ENCODE results near the gene ACOT8. TPM values are rescaled to one million over a fixed set of nuclear protein-coding genes. Genes with fewer than 3 reads are reported as not detected.
A peak's percentile ranks its signal among the peaks of the same experiment; 100 is the strongest.
"Not testable (repeated sequence)": the region's sequence is repeated elsewhere in the genome, so short reads cannot be mapped to it uniquely, and the experiment has no call there.

Gene ACOT8
- 10 to 100 TPM; 20.4 to 33.9 (median 32.0) TPM for total RNA-seq
- total RNA-seq (2013): 25.4 TPM
- total RNA-seq: 6.5 to 38.3 (median 19.2) reads per million in 29 experiments

GRCh38 chr20:45857114-45857881 lies at the start of gene ACOT8, which contains the start of gene ZSWIM3:
ACOT8 (minus strand) TSS chr20:45857392; CDS start chr20:45857315, 77 bp downstream.
ZSWIM3 (plus strand) TSS chr20:45857614; CDS start chr20:45857826, 212 bp downstream.
- Mint-ChIP-seq H3K4me3 (peak within 1 kb of the TSS; percentile 92 to 95 (median 94)), H3K9me3 (no peaks in the 10 kb centered on the region), H3K36me3 (peaks cover 16% of the 10 kb centered on the region), H3K4me1 (peaks cover 47 to 66% (median 59%) of the 10 kb centered on the region in 3 donors), H3K27ac (peak within 1 kb of the TSS; percentile 95 to 97), H3K27me3 (no peaks in the 10 kb centered on the region)
- DNase-seq (peak; percentile 76 to 100 (median 95)), ATAC-seq (replicated peaks in 1 of 4) (peak; percentile 98)
- Histone ChIP-seq H3K36me3 (ENCODE audit: control insufficient read depth in 2 of 2, extremely low read depth in 1 of 2, insufficient read depth in 1 of 2, low read length in 1 of 2) (peaks cover 0 to 19% of the 10 kb centered on the region in 2 donors), H3K9me3 (no peaks in the 10 kb centered on the region), H3K27me3 (replicated peaks in 1 of 2; ENCODE audit: control insufficient read depth in 2 of 2, extremely low read depth in 1 of 2, insufficient read depth in 2 of 2, low read length in 1 of 2) (no peaks in the 10 kb centered on the region), H3K27ac (ENCODE audit: low read length) (peak within 1 kb of the TSS; percentile 87), H3K4me1 (ENCODE audit: control insufficient read depth in 1 of 2, extremely low read depth in 1 of 2, insufficient read depth in 2 of 2, low read length in 2 of 2) (peaks cover 14 to 37% of the 10 kb centered on the region in 2 experiments), H3K4me3 (ENCODE audit: control insufficient read depth in 1 of 2, extremely low read depth in 1 of 2, low read length in 1 of 2) (peak within 1 kb of the TSS; percentile 81 to 95)
- under 1% methylated on average over 28 of the region's 36 CpGs for WGBS (ENCODE audit: insufficient coverage)
- CTCF ChIA-PET: interaction anchor here in 1 of 2 donors (0.7 to 1.4 kb wide), 5 partner anchors 24 to 158 kb away, joined by 3 to 5 read pairs (median 5); partner anchors contain the start of gene ZSWIM1
- POLR2A ChIA-PET: no interaction called here

- ChIA-PET POLR2A (no interaction called here), CTCF (no interaction called here)
- H3K27ac Mint-ChIP-seq: no peak overlapping the region
Measured at GRCh38 chr20:45905505-45906079, 48.4 kb upstream of the ACOT8 start.

GRCh38 chr20:45904583-45905504 lies 47.7 kb upstream of the ACOT8 start:
- CTCF ChIA-PET: no interaction called here
- Mint-ChIP-seq H3K27ac (no peak overlapping the region), H3K36me3 (no peaks in the 10 kb centered on the region), H3K4me3 (no peak overlapping the region), H3K4me1 (no peaks in the 10 kb centered on the region), H3K9me3 (no peaks in the 10 kb centered on the region), H3K27me3 (no peaks in the 10 kb centered on the region)
- Histone ChIP-seq H3K4me3 (ENCODE audit: control insufficient read depth in 1 of 2, extremely low read depth in 1 of 2, low read length in 1 of 2) (no peak overlapping the region), H3K4me1 (ENCODE audit: control insufficient read depth in 1 of 2, extremely low read depth in 1 of 2, insufficient read depth in 2 of 2, low read length in 2 of 2) (no peaks in the 10 kb centered on the region), H3K27ac (ENCODE audit: low read length) (no peak overlapping the region), H3K36me3 (ENCODE audit: control insufficient read depth in 2 of 2, extremely low read depth in 1 of 2, insufficient read depth in 1 of 2, low read length in 1 of 2) (no peaks in the 10 kb centered on the region), H3K9me3 (no peaks in the 10 kb centered on the region), H3K27me3 (replicated peaks in 1 of 2; ENCODE audit: control insufficient read depth in 2 of 2, extremely low read depth in 1 of 2, insufficient read depth in 2 of 2, low read length in 1 of 2) (peaks cover 0 to 5% of the 10 kb centered on the region in 2 experiments)
- no peak for DNase-seq
- WGBS (ENCODE audit: insufficient coverage): 63% methylated on average over 7 of the region's 16 CpGs
- POLR2A ChIA-PET: no interaction called here
- ATAC-seq (replicated peaks in 1 of 4): no peak

More at GRCh38 chr20:45905505-45906079, 48.4 kb upstream of the ACOT8 start:
- 83% methylated on average over 6 of the region's 8 CpGs for WGBS (ENCODE audit: insufficient coverage)
- peaks cover 1 to 4% (median 2%) of the 10 kb centered on the region in 3 donors for H3K4me1 Mint-ChIP-seq
- H3K36me3 Mint-ChIP-seq: no peaks in the 10 kb centered on the region
- no peak overlapping the region for H3K4me3 Mint-ChIP-seq
- ATAC-seq (replicated peaks in 1 of 4) (no peak), DNase-seq (no peak)
- Histone ChIP-seq H3K4me1 (ENCODE audit: control insufficient read depth in 1 of 2, extremely low read depth in 1 of 2, insufficient read depth in 2 of 2, low read length in 2 of 2) (peaks cover 0 to 1% of the 10 kb centered on the region in 2 experiments), H3K27me3 (replicated peaks in 1 of 2; ENCODE audit: control insufficient read depth in 2 of 2, extremely low read depth in 1 of 2, insufficient read depth in 2 of 2, low read length in 1 of 2) (peaks cover 0 to 5% of the 10 kb centered on the region in 2 experiments), H3K27ac (ENCODE audit: low read length) (no peak overlapping the region), H3K9me3 (no peaks in the 10 kb centered on the region), H3K4me3 (ENCODE audit: control insufficient read depth in 1 of 2, extremely low read depth in 1 of 2, low read length in 1 of 2) (no peak overlapping the region), H3K36me3 (ENCODE audit: control insufficient read depth in 2 of 2, extremely low read depth in 1 of 2, insufficient read depth in 1 of 2, low read length in 1 of 2) (no peaks in the 10 kb centered on the region)
- no peaks in the 10 kb centered on the region for H3K9me3 Mint-ChIP-seq
- no peaks in the 10 kb centered on the region for H3K27me3 Mint-ChIP-seq

GRCh38 chr20:45902199-45902701 lies 45.1 kb upstream of the ACOT8 start:
- Histone ChIP-seq H3K4me1 (ENCODE audit: control insufficient read depth in 1 of 2, extremely low read depth in 1 of 2, insufficient read depth in 2 of 2, low read length in 2 of 2) (no peaks in the 10 kb centered on the region), H3K9me3 (no peaks in the 10 kb centered on the region), H3K36me3 (ENCODE audit: control insufficient read depth in 2 of 2, extremely low read depth in 1 of 2, insufficient read depth in 1 of 2, low read length in 1 of 2) (peaks cover 7 to 18% of the 10 kb centered on the region in 2 donors), H3K4me3 (ENCODE audit: control insufficient read depth in 1 of 2, extremely low read depth in 1 of 2, low read length in 1 of 2) (no peak overlapping the region), H3K27ac (ENCODE audit: low read length) (no peak overlapping the region), H3K27me3 (replicated peaks in 1 of 2; ENCODE audit: control insufficient read depth in 2 of 2, extremely low read depth in 1 of 2, insufficient read depth in 2 of 2, low read length in 1 of 2) (peaks cover 0 to 3% of the 10 kb centered on the region in 2 experiments)
- no peaks in the 10 kb centered on the region for H3K27me3 Mint-ChIP-seq
- H3K4me3 Mint-ChIP-seq: no peak overlapping the region
- H3K9me3 Mint-ChIP-seq: no peaks in the 10 kb centered on the region
- ATAC-seq (replicated peaks in 1 of 4) (no peak), DNase-seq (no peak)
- WGBS (ENCODE audit: insufficient coverage): 96% methylated on average over 9 of the region's 14 CpGs
- H3K36me3 Mint-ChIP-seq: peaks cover 11% of the 10 kb centered on the region
- no peaks in the 10 kb centered on the region for H3K4me1 Mint-ChIP-seq
- ChIA-PET POLR2A (no interaction called here), CTCF (interaction anchor here in 1 of 2 donors (0.9 kb wide), 1 partner anchor 21 kb away, joined by 3 read pairs; the partner anchor contains the start of gene ZSWIM1)
- H3K27ac Mint-ChIP-seq: no peak overlapping the region

- ATAC-seq (replicated peaks in 1 of 4); H3K27ac ChIP-seq (ENCODE audit: low read length); H3K27ac Mint-ChIP-seq; POLR2A ChIA-PET; H3K27me3 Mint-ChIP-seq; H3K27me3 ChIP-seq (replicated peaks in 1 of 2; ENCODE audit: control insufficient read depth in 2 of 2, extremely low read depth in 1 of 2, insufficient read depth in 2 of 2, low read length in 1 of 2); CTCF ChIA-PET; H3K9me3 Mint-ChIP-seq; H3K4me3 Mint-ChIP-seq; H3K4me1 Mint-ChIP-seq; DNase-seq; H3K4me1 ChIP-seq (ENCODE audit: control insufficient read depth in 1 of 2, extremely low read depth in 1 of 2, insufficient read depth in 2 of 2, low read length in 2 of 2); H3K9me3 ChIP-seq; H3K4me3 ChIP-seq (ENCODE audit: control insufficient read depth in 1 of 2, extremely low read depth in 1 of 2, low read length in 1 of 2): not testable (repeated sequence)
- peaks cover 11% of the 10 kb centered on the region for H3K36me3 Mint-ChIP-seq
- 100% methylated on average over 1 of the region's 6 CpGs for WGBS (ENCODE audit: insufficient coverage)
- peaks cover 13 to 25% of the 10 kb centered on the region in 2 donors for H3K36me3 ChIP-seq (ENCODE audit: control insufficient read depth in 2 of 2, extremely low read depth in 1 of 2, insufficient read depth in 1 of 2, low read length in 1 of 2)
Measured at GRCh38 chr20:45901332-45901731, 44.1 kb upstream of the ACOT8 start.
